Endometrial microvascular endothelial cells (primary cell): ENCODE results near the gene FBXO17. TPM values are rescaled to one million over a fixed set of nuclear protein-coding genes. Genes with fewer than 3 reads are reported as not detected.
"Not testable (repeated sequence)": the region's sequence is repeated elsewhere in the genome, so short reads cannot be mapped to it uniquely, and the experiment has no call there.

Experiments used
- in situ Hi-C: cut with HindIII; loops from 2 replicates; pipeline ENCODE4 v1.10.0; 2017; ENCODE audit warnings: low sequenced_read_pairs, low pct_unique_long_range_greater_than_20kb; ENCODE audit errors: inconsistent ontology term
- total RNA-seq: library from RNA; depleted of rRNA; stranded (reverse); fragments of >200 nt; gene quantifications from one replicate; pipeline ENCODE4 v1.2.3, GENCODE V29; 2015; ENCODE audit errors: inconsistent ontology term

FBXO17 gene
- total RNA-seq, 1 donor from 2014 or later = 30.0 TPM

DNA sequence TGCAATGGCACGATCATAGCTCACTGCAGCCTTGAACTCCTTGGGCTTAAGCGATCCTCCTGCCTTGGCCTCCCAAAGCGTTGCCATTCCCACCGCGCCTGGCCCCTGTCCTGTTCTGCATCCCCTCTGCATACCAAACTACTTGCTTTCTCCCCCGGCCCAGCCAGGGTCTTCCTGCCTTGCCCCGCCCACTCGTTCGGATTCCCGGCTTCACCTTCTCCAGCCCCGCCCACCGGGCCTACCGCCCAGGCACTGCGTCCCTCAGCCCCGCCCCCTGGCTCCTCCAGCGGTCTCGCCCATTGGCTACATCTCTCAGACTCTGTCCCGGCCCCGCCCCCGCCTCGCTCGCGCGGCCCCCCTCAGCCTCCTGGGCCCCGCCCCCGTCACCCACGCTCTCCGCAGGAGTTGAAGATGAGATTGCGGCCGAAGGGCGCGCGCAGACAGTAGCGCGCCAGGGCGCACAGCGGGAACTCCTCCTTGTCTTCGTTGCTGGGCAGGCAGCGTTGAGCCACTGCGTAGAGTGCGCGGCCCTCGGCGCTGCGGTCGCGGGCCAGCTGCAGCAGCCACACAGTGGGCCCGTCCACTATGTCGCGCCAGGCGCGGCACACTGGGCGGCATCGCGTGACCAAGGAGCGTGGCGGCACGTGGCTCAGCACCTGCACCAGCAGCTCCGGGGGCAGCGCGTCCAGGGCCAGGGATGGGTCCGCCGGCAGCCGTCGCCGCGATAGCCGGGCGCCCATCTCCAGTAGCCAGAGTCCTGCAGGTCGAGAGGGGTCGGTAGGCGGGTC lies 25.8 kb downstream of the FBXO17 start:
- in situ Hi-C loops = no loop called here

DNA sequence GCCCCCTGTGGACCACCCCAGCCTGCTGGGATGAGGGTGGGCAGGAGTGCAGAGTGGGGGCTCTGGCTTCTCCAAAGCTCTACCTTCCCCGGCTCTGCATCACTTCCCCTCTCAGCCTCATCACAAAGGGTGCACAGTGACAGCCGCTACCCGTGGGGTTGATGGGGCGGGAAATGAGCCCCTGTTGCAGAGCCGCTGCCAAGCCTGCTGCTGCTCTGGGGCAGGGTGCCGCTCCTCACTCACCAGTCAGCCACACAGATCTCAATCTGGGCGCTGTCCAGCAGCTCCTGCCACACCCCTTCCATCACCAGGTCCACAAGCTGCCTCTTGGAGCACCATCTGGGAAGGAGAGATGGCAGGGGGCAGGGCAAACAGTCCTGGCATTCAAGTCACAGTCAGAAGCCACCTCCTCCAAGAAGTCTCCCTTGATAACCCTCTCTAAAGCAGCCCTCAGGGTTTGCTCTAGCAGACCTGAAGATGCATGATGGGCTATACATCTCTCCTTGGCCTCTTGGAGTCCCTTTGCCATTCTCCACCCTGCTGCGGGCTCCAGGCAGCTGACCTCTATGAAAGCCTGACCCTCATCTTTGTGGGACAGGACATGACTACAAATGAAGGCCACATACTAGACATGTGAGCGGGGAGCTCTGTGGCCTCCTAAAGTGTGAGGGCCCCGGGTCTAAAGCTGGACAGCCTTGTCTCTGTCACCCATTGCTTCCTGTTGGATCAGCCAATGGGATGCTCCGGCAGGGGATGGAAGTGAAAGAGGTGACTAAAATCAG lies 29.1 kb downstream of the FBXO17 start:
- in situ Hi-C loops = no loop called here

DNA sequence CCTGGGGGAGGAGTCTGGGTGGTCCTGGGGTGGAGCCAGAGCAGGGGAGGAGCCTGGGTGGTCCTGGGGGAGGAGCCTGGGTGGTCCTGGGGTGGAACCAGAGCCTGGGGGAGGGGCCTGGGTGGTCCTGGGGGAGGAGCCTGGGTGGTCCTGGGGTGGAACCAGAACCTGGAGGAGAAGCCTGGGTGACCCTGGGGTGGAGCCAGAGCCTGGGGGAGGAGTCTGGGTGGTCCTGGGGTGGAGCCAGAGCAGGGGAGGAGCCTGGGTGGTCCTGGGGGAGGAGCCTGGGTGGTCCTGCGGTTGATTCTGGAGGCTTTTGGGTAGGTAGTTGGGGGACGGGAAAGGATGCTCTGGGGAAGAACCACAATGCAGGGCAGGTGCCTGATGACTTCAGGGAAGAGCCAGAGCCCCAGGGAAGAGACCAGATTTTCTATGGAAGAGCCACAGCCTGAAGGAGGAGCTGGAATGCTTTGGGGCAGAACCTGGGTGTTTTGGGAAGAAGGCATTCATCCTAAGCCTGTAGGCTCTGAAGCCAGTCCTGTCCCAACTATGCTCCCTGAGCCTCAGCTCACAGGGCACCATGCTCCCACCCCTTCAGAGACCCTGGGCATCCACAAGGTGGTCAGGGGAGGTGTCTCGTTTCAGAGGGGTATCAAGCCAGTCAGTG lies 29.8 kb downstream of the FBXO17 start:
- in situ Hi-C loops = no loop called here

DNA sequence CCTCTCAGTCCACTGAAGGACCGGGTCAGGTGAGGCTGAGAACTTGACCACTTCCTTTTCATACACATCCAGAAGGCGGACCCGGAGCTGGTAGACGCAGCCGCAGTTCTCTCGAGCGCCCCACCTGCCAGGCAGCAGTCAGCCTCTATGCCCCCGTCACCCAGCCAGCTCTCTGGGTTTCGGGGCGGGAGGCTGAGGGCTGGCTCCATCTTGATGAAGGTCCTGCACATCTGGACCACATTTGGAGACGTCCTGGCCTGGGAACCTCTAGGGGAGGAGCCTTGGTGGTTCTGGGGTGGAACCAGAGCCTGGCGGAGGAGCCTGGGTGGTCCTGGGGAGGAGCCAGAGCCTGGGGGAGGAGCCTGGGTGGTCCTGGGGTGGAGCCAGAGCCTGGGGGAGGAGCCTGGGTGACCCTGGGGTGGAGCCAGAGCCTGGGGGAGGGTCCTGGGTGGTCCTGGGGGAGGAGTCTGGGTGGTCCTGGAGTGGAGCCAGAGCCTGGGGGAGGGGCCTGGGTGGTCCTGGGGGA lies 30.5 kb downstream of the FBXO17 start:
- in situ Hi-C loops = no loop called here

DNA sequence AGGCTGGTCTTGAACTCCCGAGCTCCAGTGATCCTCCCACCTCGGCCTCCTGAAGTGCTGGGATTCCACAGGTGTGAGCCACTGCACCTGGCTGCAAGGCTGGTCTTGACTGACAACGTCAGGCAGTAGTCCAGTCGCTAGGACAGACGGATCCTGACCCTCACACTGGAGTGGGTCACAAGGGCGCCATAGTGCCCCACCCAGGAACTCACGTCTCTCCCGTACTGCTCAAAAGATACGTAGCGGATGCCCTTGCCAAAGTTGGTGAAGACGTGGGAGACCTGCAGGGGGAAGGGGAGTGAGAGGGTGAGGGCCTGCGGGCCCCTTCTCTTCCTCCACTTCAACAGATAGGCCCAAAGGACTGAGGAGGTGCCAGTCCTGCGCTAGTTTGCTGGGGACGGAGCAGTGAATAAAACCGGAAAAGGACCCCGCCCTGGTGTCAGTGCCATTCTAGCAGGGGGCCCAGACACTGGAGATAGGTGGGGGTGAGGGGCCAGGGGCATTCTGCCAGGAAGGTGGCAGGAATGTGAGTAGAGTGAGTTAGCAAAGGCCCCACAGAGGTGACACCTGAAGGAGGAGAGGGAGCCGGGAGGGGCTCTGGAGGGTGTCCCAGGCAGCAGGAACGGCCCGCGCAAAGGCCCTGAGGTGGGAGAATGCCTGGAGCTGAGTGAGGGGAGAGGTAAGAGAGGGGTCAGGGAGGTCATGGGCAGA lies 32.9 kb downstream of the FBXO17 start:
- in situ Hi-C loops = no loop called here

- in situ Hi-C loops = no loop called here
Measured at GRCh38 chr19:38941979-38942378, 33.6 kb downstream of the FBXO17 start.

DNA sequence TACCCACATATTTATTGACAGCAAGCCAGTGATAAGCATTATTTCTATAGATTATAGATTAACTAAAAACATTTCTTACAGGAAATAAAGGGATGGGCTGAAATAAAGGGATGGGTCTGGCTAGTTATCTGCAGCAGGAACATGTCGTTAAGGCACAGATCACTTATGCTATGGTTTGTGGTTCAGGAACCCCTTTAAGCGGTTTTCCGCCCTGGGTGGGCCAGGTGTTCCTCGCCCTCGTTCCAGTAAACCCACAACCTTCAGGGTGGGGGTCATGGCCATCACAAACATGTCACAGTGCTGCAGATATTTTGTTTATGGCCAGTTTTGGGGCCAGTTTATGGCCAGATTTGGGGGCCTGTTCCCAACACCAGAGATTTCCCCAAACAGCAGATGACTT lies 34.1 kb downstream of the FBXO17 start:
- in situ Hi-C loops = not testable (repeated sequence)

DNA sequence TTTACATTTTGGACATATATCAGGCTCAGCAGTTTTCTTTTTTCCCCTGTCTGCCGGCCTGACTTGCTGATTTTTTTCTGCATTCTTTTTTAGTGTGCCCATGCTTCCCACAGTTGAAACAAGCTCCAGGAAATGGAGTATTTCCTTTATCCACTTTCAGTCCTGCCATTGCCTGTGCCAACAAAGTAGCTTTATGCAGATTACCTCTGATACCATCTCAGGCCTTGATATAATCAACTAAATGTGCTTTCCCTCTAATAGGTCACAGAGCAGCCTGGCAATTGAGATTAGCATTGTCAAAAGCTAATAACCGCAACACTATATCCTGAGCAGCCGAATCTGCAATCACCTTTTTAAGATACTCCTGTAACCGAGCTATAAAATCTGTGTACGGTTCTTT lies 35.6 kb downstream of the FBXO17 start:
- in situ Hi-C loops = no loop called here

DNA sequence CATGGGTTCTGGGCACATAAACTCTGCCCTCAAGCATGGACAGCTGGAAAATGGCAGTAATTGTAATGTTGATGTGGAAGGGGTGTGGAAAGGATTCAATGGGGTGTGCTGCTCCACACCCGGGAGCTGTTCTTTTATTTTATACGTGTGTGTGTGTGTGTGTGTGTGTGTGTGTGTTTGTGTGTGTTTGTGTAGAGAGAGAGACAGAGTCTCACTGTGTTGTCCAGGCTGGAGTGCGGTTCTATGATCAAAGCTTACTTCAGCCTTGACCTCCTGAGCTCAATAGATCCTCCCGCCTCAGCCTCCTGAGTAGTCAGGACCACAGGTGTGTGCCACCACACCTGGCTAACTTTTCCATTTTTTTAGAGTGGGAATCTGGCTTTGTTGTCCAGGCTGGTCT lies 42.0 kb downstream of the FBXO17 start:
- in situ Hi-C loops = no loop called here

DNA sequence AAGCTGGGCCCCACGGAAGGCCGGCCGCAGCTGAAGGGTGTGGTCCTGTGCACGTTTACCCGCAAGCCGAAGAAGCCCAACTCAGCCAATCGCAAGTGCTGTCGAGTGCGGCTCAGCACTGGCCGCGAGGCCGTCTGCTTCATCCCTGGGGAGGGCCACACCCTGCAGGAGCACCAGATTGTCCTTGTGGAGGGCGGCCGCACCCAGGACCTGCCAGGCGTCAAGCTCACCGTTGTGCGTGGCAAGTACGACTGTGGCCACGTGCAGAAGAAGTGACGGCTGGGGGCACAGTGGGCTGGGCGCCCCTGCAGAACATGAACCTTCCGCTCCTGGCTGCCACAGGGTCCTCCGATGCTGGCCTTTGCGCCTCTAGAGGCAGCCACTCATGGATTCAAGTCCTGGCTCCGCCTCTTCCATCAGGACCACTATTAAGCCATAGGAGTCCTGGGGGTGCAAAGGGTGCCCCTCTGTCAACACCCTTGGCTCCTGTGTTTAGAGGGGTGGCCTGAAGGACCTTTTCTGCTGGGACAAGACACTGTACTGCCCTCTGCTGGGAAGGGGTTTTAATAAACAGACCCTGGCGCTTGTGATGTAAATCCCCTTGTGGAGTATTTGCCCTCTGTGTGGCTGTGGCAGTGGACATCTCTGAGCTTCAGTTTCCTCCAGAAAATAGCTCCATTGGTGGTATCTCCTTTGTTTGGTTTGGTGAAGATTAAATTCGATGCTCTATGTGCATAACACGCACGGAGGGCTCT lies 42.9 kb downstream of the FBXO17 start:
- in situ Hi-C loops = no loop called here

- in situ Hi-C loops = no loop called here
Measured at GRCh38 chr19:38931521-38931793, 44.1 kb downstream of the FBXO17 start.

- in situ Hi-C loops = no loop called here
Measured at GRCh38 chr19:38930776-38931520, 44.6 kb downstream of the FBXO17 start, which contains the start of gene MRPS12. Gene MRPS12 (plus strand): TSS chr19:38930944. CDS start chr19:38931295, 351 bp downstream.

DNA sequence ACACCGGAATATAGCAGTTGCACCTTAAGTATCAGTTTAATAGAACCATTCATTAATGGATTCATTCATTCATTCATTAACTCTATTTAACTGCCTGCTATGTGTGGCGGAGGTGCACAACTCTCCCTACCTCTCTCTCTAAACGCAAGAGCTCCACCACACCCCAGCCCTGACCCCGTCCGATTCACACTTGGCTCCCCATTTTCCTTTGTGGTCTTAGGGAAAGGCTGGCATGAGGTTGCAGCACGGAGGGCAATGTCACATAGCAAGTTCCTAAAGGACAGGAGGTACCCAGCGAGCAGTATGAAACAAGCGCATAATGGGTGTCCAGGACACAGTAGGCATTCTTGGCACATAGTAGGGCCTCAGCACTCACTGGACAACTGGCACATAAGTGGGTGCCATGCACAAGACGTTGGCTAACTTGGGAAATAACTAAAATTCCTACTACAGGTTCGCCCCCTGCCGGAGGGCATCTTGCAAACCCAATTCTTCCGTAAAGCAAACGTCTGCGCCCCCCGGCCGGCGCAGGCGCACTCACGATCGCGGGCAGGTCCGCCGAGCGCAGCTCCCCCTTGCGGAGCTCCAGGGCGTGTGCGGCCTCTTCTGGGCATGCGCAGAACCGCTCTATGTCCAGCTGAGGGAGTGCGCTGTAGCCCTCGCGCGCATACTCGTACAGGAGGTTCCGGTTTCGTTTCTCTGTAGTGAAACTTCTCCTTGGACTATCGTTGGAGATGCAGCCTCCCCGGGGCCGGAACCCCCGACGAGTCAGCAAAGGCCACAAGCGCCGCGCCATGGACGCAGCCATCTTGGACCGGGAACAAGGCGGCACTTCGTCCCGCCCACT lies 45.4 kb downstream of the FBXO17 start, which contains the start of gene SARS2:
Gene SARS2, minus strand, starts transcription at position 835 of the 847 bp plus-strand sequence. Its CDS starts 27 bp downstream, at position 808.
- in situ Hi-C loops = no loop called here

- in situ Hi-C loops = no loop called here
Measured at GRCh38 chr19:38928391-38929001, 47.0 kb downstream of the FBXO17 start.

DNA sequence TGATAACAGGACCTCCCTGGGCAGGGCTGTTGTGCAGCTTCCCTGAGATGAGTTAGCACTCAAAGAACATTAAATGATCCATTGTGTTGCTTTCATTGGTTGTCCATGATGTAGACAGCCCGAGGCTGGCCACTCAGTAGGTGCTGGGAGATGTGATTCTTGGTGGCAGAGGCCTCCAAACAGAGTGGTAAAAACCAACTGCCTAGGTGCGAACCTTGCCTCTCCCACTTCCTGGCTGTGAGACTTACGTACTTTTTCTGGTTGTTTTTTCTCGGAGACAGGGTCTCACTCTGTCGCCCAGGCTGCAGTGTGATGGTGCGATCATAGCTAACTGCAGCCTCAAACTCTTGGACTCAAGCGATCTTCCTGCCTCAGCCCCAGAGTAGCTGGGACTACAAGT lies 51.2 kb downstream of the FBXO17 start:
- in situ Hi-C loops = no loop called here

DNA sequence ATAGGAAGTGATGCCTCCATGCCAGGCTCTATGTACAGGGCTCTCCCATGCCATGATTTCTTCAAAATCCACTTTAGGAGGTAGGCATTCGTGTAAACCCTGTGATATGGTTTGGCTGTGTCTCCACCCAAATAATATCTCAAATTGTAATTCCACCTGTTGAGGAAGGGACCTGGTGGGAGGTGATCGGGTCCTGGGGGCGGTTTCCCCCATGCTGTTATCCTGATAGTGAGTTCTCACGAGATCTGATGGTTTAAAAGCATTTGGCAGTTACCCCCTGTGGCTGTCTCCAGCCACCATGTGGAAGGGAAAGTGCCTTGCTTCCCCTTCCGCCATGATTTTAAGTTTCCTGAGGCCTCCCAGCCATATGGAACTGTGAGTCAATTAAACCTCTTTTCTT lies 53.1 kb downstream of the FBXO17 start:
- in situ Hi-C loops = no loop called here
